Measurements from ENCODE around the gene UBIAD1.

DNA sequence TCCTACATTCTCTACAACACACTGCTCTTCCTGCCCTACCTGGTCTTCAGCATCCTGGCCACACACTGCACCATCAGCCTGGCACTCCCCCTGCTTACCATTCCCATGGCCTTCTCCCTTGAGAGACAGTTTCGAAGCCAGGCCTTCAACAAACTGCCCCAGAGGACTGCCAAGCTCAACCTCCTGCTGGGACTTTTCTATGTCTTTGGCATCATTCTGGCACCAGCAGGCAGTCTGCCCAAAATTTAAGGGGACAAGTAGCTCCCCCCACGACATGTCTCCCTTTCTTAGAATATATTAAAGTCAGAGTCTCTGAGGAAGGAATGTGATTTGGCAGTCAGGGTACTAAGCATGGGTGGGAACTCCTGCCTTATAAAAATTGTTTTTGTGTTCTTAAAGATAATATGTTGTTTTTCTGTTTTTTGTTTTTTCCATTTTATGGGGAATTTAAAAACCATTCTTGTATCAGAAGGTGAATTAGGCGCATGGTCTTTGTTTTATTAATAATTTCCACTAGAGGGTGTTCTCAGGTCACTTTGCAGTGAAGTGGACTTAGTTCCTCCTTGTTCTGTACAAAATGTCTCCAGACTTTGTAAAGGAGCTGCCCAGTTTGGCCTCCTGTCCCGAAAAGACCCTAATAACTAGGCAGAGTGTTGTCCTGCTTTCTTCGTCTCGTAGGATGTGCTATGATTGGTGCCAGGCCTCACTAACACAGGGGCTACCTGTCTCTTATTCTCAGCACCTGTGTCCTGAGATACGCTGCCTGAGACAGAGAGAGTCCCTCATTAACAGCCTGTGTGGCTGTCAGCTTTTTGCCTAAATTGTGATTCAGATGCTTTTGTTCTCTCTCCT lies 13.1 kb downstream of the UBIAD1 start:
- TF ChIP-seq, protein P1, sequence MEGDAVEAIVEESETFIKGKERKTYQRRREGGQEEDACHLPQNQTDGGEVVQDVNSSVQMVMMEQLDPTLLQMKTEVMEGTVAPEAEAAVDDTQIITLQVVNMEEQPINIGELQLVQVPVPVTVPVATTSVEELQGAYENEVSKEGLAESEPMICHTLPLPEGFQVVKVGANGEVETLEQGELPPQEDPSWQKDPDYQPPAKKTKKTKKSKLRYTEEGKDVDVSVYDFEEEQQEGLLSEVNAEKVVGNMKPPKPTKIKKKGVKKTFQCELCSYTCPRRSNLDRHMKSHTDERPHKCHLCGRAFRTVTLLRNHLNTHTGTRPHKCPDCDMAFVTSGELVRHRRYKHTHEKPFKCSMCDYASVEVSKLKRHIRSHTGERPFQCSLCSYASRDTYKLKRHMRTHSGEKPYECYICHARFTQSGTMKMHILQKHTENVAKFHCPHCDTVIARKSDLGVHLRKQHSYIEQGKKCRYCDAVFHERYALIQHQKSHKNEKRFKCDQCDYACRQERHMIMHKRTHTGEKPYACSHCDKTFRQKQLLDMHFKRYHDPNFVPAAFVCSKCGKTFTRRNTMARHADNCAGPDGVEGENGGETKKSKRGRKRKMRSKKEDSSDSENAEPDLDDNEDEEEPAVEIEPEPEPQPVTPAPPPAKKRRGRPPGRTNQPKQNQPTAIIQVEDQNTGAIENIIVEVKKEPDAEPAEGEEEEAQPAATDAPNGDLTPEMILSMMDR (conservative IDR thresholded peaks at IDR 0.05; ENCODE audit: low read depth, low read length) = peak; percentile 56
- no peak for TF ChIP-seq EZH2phosphoT487 (IDR thresholded peaks at IDR 0.05; ENCODE audit: borderline replicate concordance, low read length)
